Left colon (tissue), 2 donors: Measurements from ENCODE around the gene POFUT1. TPM values are rescaled to one million over a fixed set of nuclear protein-coding genes. Genes with fewer than 3 reads are reported as not detected.

ENCODE experiments used
- total RNA-seq, 2 donors: library from RNA; stranded (reverse); fragmentation: NEBNext Ultra II Directional; extraction: Animal tissue kit (Norgen Biotek cat#: 25700); gene quantifications; one replicate each; pipeline ENCODE4 v1.2.1, GENCODE V29; 2021
- donor health status: DM: no; HTN: no; CAD: no.
- donor health status: DM: yes; HTN: yes; CAD: no.

Gene POFUT1
- total RNA-seq, 2 donors from 2014 or later: 36.6 to 63.2 TPM

Other genes starting within 250 kb of the POFUT1 start
- gene XKR7, start 239.7 kb upstream of the POFUT1 start, total RNA-seq: under 1 TPM; 0.06 to 0.11 TPM
- gene CCM2L, start 197.4 kb upstream of the POFUT1 start, total RNA-seq: 1 to 10 TPM; 1.7 to 2.0 TPM
- 1 to 10 TPM; 5.5 to 9.7 TPM for gene HCK, start 155.6 kb upstream of the POFUT1 start, total RNA-seq
- gene TM9SF4, start 98.2 kb upstream of the POFUT1 start, total RNA-seq: 10 to 100 TPM; 62.2 to 78.5 TPM
- gene PLAGL2, start 137 bp upstream of the POFUT1 start, total RNA-seq: 10 to 100 TPM; 13.4 to 28.0 TPM
- gene KIF3B, start 69.8 kb downstream of the POFUT1 start, total RNA-seq: 10 to 100 TPM; 52.1 to 56.8 TPM
- gene ASXL1, start 150.5 kb downstream of the POFUT1 start, total RNA-seq: 10 to 100 TPM; 39.9 to 42.5 TPM